Measurements from ENCODE around the gene OR2D2. TPM values are rescaled to one million over a fixed set of nuclear protein-coding genes. Genes with fewer than 3 reads are reported as not detected.
"Not testable (repeated sequence)": the region's sequence is repeated elsewhere in the genome, so short reads cannot be mapped to it uniquely, and the experiment has no call there.

OR2D2 gene
- polyA plus RNA-seq, 1 donor from 2014 or later: not detected

DNA sequence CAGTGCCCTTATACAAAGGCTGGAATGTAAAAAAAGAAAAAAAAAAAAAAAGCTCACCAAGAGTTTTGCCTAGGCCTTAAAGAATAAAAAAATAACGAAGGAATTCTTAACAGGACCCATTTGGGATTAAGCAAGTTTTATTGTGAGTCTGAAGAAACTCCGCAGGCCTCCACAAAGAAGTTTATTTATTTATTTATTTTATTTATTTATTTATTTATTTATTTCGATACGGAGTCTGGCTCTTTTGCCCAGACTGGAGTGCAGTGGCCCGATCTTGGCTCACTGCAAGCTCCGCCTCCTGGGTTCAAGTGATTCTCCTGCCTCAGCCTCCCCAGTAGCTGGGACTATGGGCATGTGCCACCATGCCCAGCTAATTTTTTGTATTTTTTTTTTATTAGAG lies 37.5 kb downstream of the OR2D2 start:
- H3K27me3 Mint-ChIP-seq: peaks cover 13% of the 10 kb centered on the region
- H3K4me1 Mint-ChIP-seq, H3K36me3 Mint-ChIP-seq, H3K4me3 Mint-ChIP-seq, H3K27ac Mint-ChIP-seq: not testable (repeated sequence)
- H3K9me3 Mint-ChIP-seq: peaks cover 8 to 21% (median 9%) of the 10 kb centered on the region in 3 donors

DNA sequence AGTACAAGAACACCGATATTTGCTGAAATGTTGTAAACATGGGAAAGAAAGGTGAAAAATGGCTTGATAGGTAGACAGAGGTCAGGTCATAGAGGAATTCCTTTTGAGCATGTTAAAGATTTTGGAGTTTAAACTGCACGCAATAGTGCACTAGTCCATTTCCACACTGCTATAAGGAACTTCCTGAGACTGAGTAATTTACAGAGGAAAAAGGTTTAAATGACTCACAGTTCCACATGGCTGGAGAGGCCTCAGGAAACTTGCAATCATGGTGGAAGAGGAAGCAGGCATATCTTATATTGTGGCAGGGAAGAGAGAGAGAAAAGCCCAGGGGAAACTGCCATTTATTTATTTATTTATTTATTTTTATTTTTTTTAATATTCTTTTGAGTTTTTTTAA lies 41.8 kb downstream of the OR2D2 start:
- H3K4me3 Mint-ChIP-seq: peak overlapping the region in 1 of 4 donors; percentile 10
- peaks cover 9% of the 10 kb centered on the region for H3K27me3 Mint-ChIP-seq
- no peak overlapping the region for H3K27ac Mint-ChIP-seq
- H3K9me3 Mint-ChIP-seq: peaks cover 3 to 21% (median 9%) of the 10 kb centered on the region in 3 donors
- peaks cover 2% of the 10 kb centered on the region for H3K36me3 Mint-ChIP-seq
- no peaks in the 10 kb centered on the region for H3K4me1 Mint-ChIP-seq

DNA sequence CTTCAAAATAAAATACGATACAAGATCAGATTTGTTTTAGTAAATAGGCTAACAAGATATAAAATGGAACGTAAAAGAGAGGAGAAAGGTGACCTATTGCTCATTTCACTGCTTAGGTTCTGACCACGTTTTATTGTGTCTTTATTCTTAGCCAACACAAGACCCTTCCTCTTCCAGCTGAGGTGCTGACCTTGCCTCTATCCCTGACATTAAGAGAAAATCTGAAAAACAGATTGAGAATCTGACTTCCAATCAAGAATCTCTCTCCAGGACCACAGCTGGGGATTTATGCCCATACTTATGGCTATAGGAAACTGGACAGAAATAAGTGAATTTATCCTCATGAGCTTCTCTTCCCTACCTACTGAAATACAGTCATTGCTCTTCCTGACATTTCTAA lies 46.9 kb downstream of the OR2D2 start, which contains the start of gene OR10A5:
Gene OR10A5, plus strand, starts transcription at position 301 of the 400 bp plus-strand sequence. Its CDS starts 0 bp downstream, at position 301.
- Mint-ChIP-seq H3K9me3 (peaks cover 0 to 1% (median 0%) of the 10 kb centered on the region in 3 donors), H3K27me3 (peaks cover 2% of the 10 kb centered on the region), H3K36me3 (no peaks in the 10 kb centered on the region), H3K4me1 (no peaks in the 10 kb centered on the region), H3K4me3 (no peak within 1 kb of the TSS), H3K27ac (no peak within 1 kb of the TSS)

DNA sequence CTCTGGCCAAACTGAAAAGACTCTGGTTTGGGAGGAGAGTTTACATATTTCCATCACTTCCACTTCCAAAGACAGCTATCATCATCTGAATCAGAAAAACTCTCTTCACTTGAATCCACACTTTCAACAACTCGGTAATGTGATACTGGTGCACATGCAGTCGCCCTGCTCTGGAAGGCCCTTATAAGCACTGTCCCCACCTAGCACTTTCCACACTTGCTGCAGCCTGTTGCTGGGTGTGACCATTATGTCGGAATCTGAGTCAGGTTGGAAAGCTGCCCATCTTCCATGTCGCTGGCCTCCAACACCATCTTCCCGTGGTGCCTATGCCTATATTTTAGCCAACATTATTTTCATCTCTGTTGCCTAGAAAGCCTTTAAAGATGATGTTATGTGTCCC lies 47.9 kb downstream of the OR2D2 start:
- no peaks in the 10 kb centered on the region for H3K36me3 Mint-ChIP-seq

DNA sequence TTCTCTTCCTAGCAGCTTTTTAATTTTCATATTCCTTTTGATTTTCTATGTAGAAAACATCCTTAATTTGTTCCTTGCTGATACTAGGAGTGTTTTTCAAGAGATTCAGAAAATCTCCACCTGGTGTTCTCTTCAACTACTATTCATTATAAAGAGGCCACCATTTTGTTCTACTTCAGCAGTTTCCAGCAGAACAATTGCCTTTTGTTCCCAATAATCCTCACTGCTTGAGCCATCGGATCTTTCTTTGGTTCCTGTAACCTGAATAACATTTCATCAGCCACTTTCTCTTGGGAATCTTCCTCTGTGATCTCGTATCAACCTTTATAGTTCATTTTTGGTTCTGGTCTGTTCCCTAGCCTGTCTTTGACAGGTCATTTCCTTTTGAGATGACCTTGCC lies 48.6 kb downstream of the OR2D2 start:
- Mint-ChIP-seq H3K27me3 (peaks cover 2% of the 10 kb centered on the region), H3K4me3 (no peak overlapping the region), H3K9me3 (no peaks in the 10 kb centered on the region), H3K36me3 (no peaks in the 10 kb centered on the region), H3K27ac (no peak overlapping the region), H3K4me1 (no peaks in the 10 kb centered on the region)

More for the DNA sequence above, 47.9 kb downstream of the OR2D2 start:
- H3K27ac Mint-ChIP-seq: no peak overlapping the region
- peaks cover 2% of the 10 kb centered on the region for H3K27me3 Mint-ChIP-seq
- no peaks in the 10 kb centered on the region for H3K9me3 Mint-ChIP-seq
- no peaks in the 10 kb centered on the region for H3K4me1 Mint-ChIP-seq
- H3K4me3 Mint-ChIP-seq: no peak overlapping the region

DNA sequence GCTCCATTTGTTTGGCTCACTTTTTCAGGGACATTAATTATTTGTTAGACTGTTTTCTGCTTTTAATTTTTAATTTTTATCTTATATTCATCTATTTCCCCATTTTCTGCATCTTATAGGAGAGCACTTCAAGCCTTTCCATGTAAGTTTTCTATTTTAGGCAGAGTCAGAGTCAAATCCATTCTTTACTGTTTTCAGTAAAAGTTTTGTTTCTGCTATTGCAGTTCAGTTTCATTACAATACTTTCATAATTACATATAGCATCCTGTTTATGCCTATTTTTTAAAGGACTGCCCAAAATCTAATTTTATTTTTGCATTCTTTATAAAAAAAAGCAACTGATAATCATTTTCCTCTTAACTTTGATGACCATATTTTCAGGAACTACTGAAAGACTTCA lies 50.6 kb downstream of the OR2D2 start:
- no peaks in the 10 kb centered on the region for H3K4me1 Mint-ChIP-seq
- no peaks in the 10 kb centered on the region for H3K36me3 Mint-ChIP-seq
- H3K4me3 Mint-ChIP-seq: no peak overlapping the region
- H3K9me3 Mint-ChIP-seq: no peaks in the 10 kb centered on the region
- no peak overlapping the region for H3K27ac Mint-ChIP-seq
- peaks cover 2% of the 10 kb centered on the region for H3K27me3 Mint-ChIP-seq

Other genes with a start within 250 kb of the OR2D2 start
- 0.06 TPM for gene DCHS1, start 236.7 kb downstream of the OR2D2 start, polyA plus RNA-seq
- gene MRPL17, start 209.2 kb downstream of the OR2D2 start, polyA plus RNA-seq: 15.8 TPM
- gene OR2AG2, start 120.5 kb downstream of the OR2D2 start, polyA plus RNA-seq: not detected
- gene OR2AG1, start 109.5 kb downstream of the OR2D2 start, polyA plus RNA-seq: not detected
- not detected for gene OR6A2, start 92.8 kb downstream of the OR2D2 start, polyA plus RNA-seq
- gene OR10A5, start 46.8 kb downstream of the OR2D2 start, polyA plus RNA-seq: not detected
- not detected for gene OR10A2, start 29.4 kb downstream of the OR2D2 start, polyA plus RNA-seq
- gene OR10A4, start 15.9 kb downstream of the OR2D2 start, polyA plus RNA-seq: not detected
- not detected for gene OR2D3, start 28.5 kb upstream of the OR2D2 start, polyA plus RNA-seq
- 1.4 TPM for gene ZNF215, start 33.9 kb upstream of the OR2D2 start, polyA plus RNA-seq
- gene ZNF214, start 127.8 kb upstream of the OR2D2 start, polyA plus RNA-seq: not detected
- not detected for gene NLRP14, start 128.0 kb upstream of the OR2D2 start, polyA plus RNA-seq
- gene RBMXL2, start 196.5 kb upstream of the OR2D2 start, polyA plus RNA-seq: not detected

Data from IgD-negative memory B cell (primary cell).